GM19328 (cell line): Measurements from ENCODE around the gene RBBP9.
A peak's percentile ranks its signal among the peaks of the same experiment; 100 is the strongest.
"Not testable (repeated sequence)": the region's sequence is repeated elsewhere in the genome, so short reads cannot be mapped to it uniquely, and the experiment has no call there.

Source experiments
- ATAC-seq: cut with Tn5 transposase; IDR thresholded peaks from one replicate; pipeline ENCODE4 v1.9.1; 2021; ENCODE audit warnings: mild to moderate bottlenecking, moderate library complexity; ENCODE audit not compliant: unreplicated experiment

The RBBP9 gene

GRCh38 chr20:18496740-18497592 is at the start of gene RBBP9:
RBBP9 (minus strand) TSS chr20:18497225; CDS start chr20:18497167, 58 bp downstream.
- ATAC-seq, result peak; percentile 96

GRCh38 chr20:18545566-18545965 is 48.5 kb upstream of the RBBP9 start:
- no peak for ATAC-seq

- ATAC-seq, result no peak
Observed at GRCh38 chr20:18543932-18544331, 46.9 kb upstream of the RBBP9 start.

GRCh38 chr20:18543216-18543615 is 46.2 kb upstream of the RBBP9 start:
- no peak for ATAC-seq

GRCh38 chr20:18541741-18542140 is 44.7 kb upstream of the RBBP9 start:
- no peak for ATAC-seq

- no peak for ATAC-seq
Observed at GRCh38 chr20:18537651-18538050, 40.6 kb upstream of the RBBP9 start.

GRCh38 chr20:18533978-18534644 is 37.1 kb upstream of the RBBP9 start:
- ATAC-seq, result no peak

GRCh38 chr20:18533491-18533890 is 36.5 kb upstream of the RBBP9 start:
- ATAC-seq, result no peak

- ATAC-seq, result no peak
Observed at GRCh38 chr20:18532626-18533025, 35.6 kb upstream of the RBBP9 start.

GRCh38 chr20:18529041-18529440 is 32.0 kb upstream of the RBBP9 start:
- no peak for ATAC-seq

GRCh38 chr20:18527836-18528235 is 30.8 kb upstream of the RBBP9 start:
- ATAC-seq, result no peak

GRCh38 chr20:18527339-18527738 is 30.3 kb upstream of the RBBP9 start:
- ATAC-seq, result no peak

GRCh38 chr20:18526761-18527160 is 29.7 kb upstream of the RBBP9 start:
- ATAC-seq, result not testable (repeated sequence)

GRCh38 chr20:18524646-18525045 is 27.6 kb upstream of the RBBP9 start:
- ATAC-seq, result no peak

- no peak for ATAC-seq
Observed at GRCh38 chr20:18523066-18523465, 26.0 kb upstream of the RBBP9 start.

- ATAC-seq, result not testable (repeated sequence)
Observed at GRCh38 chr20:18522066-18522465, 25.0 kb upstream of the RBBP9 start.

GRCh38 chr20:18515973-18516372 is 18.9 kb upstream of the RBBP9 start:
- no peak for ATAC-seq

- no peak for ATAC-seq
Observed at GRCh38 chr20:18514127-18514526, 17.1 kb upstream of the RBBP9 start.

- no peak for ATAC-seq
Observed at GRCh38 chr20:18513208-18513607, 16.2 kb upstream of the RBBP9 start.

GRCh38 chr20:18511571-18511970 is 14.5 kb upstream of the RBBP9 start:
- no peak for ATAC-seq

- ATAC-seq, result peak; percentile 95
Observed at GRCh38 chr20:18507218-18508191, 10.5 kb upstream of the RBBP9 start, which contains the start of gene SEC23B. SEC23B (plus strand) TSS chr20:18507940; CDS start chr20:18510836, 2,896 bp downstream.
